Eye (tissue), 1 donor: ENCODE results near the gene RTEL1.

Experiments used
- DNase-seq: peaks from one replicate; pipeline ENCODE4 v3.0.0-alpha.2; 2015

Gene RTEL1

DNA sequence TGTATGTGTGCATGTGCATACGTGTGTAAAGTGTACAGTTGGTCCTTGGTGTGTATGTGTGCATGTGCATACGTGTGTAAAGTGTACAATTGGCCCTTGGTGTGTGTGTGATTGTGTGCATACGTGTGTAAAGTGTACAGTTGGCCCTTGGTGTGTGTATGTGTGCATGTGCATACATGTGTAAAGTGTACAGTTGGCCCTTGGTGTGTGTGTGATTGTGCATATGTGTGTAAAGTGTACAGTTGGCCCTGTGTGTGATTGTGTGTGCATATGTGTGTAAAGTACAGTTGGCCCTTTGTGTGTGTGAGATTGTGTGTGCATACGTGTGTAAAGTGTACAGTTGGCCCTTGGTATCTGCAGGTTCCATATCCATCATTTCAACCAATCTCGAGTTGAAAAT, 73.3 kb downstream of the RTEL1 start:
- no peak for DNase-seq

DNA sequence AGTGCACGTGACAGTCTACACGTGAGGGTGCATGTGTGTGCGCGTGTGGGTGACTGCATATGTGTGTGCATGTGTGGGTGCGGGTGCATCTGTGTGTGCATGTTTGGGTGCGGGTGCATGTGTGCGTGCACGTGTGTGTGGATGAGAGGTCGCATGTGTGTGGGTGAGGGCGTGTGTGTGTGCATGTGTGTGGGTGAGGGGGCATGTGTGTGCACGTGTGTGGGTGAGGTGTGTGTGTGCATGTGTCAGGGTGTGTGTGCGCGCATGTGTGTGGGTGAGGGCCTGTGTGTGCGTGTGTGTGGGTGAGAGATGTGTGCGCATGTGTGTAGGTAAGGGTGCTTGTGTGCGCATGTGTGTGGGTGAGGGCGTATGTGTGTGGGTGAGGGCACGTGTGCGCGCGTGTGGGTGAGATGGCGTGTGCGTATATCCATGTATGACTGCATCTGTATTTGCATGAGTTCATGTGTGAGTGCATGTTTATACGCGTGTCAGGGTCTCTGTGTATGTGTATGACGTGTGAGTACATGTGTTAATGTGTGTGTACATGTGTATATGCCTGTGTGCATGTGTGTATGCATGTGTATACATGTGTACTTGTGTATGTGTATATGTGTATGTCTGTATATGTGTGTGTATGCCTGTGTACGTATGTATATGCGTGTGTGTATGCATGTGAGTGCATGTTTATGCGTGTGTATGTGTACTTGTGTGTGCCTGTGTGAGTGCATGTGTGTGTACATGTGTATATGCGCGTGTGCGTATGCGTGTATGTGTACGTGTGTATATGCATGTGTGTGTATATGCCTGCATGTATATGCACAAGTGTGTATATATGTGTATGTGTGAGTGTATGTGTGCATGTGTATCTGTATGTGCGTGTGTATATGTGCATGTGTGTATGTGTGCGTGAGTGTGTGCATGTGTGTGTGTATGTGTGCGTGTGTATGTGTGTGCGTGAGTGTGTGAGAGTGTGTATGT, 74.3 kb downstream of the RTEL1 start:
- DNase-seq = no peak

- DNase-seq = no peak
These were observed 75.0 kb downstream of the RTEL1 start for GRCh38 chr20:63733117-63733516.

GRCh38 chr20:63733579-63734081, 75.5 kb downstream of the RTEL1 start:
- DNase-seq = no peak

- no peak for DNase-seq
These were observed 76.2 kb downstream of the RTEL1 start for GRCh38 chr20:63734111-63734945.

- no peak for DNase-seq
These were observed 77.1 kb downstream of the RTEL1 start for GRCh38 chr20:63734946-63735858.

GRCh38 chr20:63735859-63736718, 78.0 kb downstream of the RTEL1 start, which contains the start of gene LIME1:
LIME1 (plus strand) TSS chr20:63736664; CDS start chr20:63737550, 886 bp downstream.
- DNase-seq = peak; percentile 50

DNA sequence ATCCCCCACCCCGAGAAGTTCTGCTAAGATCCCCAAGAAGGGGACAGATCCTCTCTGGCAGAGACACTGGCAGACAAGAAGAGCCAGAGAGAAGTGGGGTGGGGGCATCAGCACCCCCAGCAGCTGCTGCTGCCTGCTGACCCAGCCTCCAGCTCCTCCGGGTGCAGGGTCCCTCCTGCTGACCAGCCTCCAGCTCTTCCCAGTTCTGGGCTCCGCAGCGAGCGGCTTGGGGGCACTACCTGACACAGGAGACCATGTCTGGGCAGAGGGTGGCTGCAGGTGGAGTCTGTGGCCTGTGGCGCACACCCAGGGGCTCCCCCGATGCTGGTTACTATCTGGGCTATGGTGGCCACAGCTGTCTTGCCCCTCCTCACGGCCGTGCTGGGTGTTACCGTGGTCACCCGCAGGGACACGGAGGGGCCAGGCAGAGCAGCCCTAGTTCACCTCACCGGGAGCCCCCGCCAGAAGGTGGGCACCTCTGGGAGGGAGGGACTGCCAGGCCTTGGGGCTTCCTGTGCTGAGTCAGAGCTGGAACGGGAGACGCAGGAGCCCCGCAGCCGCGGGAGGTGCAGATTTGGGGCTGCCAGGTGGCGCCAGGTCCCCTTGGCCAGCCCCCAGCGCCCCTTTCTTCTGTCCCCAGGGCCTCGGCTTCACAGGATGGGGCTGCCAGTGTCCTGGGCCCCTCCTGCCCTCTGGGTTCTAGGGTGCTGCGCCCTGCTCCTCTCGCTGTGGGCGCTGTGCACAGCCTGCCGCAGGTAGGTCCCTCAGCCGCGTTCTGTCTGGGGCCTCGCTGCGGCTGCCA, 79.0 kb downstream of the RTEL1 start:
- no peak for DNase-seq

GRCh38 chr20:63737695-63737944, 79.5 kb downstream of the RTEL1 start:
- no peak for DNase-seq

DNA sequence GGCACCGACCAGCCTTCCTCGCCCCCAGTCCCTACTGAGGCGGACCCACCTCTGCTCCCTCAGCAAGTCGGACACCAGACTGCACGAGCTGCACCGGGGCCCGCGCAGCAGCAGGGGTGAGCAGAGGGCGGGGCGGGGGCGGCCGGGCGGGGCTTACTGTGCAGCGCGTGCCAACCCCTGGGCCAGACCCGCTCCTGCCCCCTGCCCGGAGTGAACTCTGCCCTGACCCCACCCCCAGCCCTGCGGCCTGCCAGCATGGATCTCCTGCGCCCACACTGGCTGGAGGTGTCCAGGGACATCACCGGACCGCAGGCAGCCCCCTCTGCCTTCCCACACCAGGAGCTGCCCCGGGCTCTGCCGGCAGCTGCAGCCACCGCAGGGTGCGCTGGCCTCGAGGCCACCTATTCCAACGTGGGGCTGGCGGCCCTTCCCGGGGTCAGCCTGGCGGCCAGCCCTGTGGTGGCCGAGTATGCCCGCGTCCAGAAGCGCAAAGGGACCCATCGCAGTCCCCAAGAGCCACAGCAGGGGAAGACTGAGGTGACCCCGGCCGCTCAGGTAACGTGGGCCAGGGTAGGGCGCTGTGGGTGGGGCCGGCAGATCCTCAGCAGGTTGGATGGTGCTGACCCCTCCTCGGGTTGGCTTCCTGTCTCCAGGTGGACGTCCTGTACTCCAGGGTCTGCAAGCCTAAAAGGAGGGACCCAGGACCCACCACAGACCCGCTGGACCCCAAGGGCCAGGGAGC, 80.0 kb downstream of the RTEL1 start:
- no peak for DNase-seq

- peak; percentile 83 for DNase-seq
These were observed 80.6 kb downstream of the RTEL1 start for GRCh38 chr20:63738687-63739129.

DNA sequence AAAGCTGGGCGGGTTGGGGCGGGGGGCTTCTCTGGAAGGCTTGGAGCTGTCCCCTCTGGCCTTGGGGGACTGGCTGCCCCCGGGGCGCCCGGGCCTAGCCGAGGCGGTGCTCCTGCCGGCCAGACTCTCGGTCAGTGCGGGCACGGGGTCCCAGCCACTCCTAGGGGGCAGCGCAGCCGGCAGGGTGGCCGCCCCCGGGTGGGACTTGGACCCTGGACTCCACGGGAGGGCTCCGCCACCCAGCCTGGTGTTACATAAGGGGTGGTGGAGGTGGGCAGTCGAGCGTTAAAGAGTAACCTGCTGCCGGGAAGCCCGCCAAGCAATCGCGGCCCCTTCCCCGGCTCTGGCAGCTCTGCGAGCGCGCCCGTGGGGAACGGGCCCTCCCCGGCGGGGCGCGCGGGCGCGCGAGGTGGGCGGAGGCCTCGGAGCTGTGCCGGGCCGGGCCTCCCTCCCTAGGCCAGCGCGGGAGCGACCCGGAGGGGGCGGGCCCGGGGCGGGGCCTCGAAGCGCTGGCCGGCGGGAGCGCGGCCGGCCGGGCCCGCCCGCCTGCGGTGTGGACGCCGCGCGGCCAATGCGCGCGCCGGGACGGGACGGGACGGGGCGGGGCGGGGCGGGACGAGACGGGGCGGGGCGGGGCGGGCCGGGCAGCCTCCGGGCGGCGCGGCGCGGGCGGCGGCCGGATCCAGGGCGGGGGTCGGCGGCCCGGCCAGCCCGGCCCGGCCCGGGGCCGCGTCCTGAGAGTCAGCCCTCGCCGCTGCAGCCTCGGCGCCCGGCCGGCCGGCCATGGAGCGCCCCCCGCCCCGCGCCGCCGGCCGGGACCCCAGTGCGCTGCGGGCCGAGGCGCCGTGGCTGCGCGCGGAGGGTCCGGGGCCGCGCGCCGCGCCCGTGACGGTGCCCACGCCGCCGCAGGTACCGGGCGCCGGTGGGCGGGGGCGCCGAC, 81.3 kb downstream of the RTEL1 start, which contains the start of gene SLC2A4RG:
Gene SLC2A4RG, plus strand, starts transcription at position 647 of the 940 bp plus-strand sequence. Its CDS starts 137 bp downstream, at position 784.
- DNase-seq = peak; percentile 86

DNA sequence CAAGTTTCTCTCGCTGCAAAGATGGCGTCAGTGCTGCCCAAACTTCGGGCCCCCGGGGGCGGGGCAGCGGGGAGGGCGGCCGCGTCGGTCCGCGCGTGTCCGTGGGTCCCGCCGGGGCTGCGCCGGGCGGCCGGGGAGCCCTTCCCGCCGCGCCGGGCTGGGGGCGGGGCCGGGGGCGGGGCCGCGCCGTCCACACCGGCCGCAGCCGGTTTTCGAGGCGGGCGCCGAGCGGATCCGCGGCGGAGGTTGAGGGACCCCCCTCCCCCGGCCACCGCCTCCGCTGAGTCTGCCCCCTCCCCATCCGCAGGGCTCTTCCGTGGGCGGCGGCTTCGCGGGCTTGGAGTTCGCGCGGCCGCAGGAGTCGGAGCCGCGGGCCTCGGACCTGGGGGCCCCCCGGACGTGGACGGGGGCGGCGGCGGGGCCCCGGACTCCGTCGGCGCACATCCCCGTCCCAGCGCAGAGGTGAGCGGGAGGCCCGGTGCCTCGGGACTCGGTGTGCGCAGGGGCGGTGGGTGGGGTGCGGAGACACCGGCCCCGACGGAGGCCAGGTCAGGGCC, 82.0 kb downstream of the RTEL1 start:
- peak; percentile 61 for DNase-seq

DNA sequence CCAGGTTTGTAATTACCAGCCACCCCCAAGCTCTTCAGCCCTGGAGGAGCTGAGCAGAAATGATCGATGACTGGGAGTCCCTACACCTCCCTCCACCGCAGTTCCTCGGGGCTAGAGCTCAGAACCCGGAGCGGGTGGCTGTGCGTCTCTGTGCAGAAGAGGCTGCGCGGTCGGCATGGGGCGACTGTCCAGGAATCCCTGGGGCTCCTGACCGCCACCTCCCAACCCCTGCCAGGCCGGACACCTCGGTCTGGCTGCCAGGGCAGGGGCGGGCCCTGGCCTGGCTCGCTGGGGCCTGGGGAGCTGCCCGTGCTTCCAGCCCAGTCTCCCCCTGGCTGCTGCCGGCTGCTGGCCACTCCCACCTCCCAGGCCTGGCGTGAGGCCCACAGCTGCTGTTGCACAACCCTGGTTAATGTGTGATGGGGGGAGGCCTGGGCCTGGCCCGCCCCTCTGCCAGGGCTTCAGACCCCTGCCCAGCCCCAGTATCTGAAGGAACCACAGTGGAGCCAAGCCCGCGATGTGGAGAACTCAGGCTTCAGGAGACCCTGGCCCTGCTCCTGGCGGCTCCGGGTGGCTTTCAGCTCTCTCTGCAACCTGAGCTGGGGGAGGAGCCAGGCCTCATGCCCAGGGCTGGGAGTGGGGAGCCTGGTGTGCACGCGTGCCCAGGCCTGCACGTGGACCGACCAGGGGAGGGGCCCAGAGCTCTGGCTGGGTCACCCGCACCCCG, 82.7 kb downstream of the RTEL1 start:
- peak; percentile 92 for DNase-seq

DNA sequence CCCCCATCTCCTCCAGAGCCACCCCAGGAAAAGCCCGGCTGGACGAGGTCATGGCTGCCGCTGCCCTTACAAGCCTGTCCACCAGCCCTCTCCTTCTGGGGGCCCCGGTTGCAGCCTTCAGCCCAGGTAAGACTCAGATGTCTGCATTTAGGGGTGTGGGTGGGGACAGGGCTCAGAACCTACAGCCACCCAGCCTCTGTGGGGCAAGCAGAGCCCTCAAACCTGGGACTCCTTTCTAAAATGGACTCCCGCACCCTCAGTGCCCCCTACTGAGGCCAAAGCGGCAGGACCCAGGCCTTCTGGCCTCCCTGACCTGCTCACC, 83.2 kb downstream of the RTEL1 start:
- DNase-seq = no peak

GRCh38 chr20:63741676-63742380, 83.7 kb downstream of the RTEL1 start:
- DNase-seq = no peak
